ENCODE measurements around the gene ZCCHC14. TPM values are rescaled to one million over a fixed set of nuclear protein-coding genes. Genes with fewer than 3 reads are reported as not detected.

The ZCCHC14 gene
- total and polyA plus RNA-seq, 2 experiments from 2014 or later, result 4.3 to 14.5 TPM

DNA sequence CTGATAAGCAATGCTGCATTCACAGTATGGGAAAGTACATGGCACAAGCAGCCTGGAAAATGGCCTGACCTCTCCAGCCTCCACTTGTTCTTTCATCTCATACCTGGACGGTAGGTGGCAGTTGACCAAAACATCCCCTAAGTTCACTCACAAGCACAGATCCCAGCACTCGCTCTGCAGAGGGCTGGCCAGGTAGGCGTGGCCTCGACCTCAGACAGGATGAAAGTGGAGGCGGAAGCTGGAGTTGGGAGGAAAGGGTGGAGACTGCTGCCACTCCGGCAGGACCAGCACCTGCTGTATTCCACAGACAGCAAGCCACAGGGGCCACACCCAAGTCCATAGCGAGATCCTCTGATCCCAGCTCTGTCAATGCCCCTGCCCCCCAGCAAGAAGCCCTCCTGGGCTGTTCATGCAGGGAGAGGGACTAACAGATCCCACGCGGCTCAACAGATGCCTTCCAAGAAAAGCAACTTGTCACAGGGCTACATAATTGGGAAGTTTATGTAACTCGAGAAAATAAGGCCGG is 31.3 kb downstream of the ZCCHC14 start:
- peaks cover 35% of the 10 kb centered on the region for H3K4me1 ChIP-seq (ENCODE audit: insufficient read depth)

DNA sequence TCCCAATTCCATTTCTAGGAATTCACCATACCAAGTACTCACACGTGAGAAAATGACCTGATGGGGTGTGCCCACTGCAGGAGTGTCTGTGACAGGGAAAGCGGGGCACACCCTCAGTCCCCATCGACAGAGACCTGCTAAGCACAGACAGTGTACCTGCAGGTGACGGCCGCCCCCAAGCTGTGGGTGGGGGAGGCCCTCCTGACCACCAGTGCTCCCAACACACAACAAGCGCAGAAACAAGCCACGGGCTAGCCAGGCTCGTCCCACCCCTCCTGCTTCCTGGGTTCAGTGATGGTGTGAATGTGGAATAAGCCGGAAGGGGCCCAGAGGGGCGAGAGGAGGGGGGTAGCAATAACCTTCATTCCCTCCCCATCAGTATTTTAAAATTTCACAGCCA is 31.9 kb downstream of the ZCCHC14 start:
- WGBS (ENCODE audit: low lambda C conversion rate, missing lambda C conversion rate), result 79% methylated on average over 10 of the region's 10 CpGs

More for the DNA sequence above, 31.3 kb downstream of the ZCCHC14 start:
- H3K27ac ChIP-seq, result peak overlapping the region; percentile 69
- TF ChIP-seq EZH2phosphoT487 (IDR thresholded peaks at IDR 0.05; ENCODE audit: low read depth, severe bottlenecking, unreplicated experiment) (no peak), EZH2 (IDR thresholded peaks at IDR 0.05; ENCODE audit: borderline replicate concordance) (no peak)
- TF ChIP-seq, protein P1, sequence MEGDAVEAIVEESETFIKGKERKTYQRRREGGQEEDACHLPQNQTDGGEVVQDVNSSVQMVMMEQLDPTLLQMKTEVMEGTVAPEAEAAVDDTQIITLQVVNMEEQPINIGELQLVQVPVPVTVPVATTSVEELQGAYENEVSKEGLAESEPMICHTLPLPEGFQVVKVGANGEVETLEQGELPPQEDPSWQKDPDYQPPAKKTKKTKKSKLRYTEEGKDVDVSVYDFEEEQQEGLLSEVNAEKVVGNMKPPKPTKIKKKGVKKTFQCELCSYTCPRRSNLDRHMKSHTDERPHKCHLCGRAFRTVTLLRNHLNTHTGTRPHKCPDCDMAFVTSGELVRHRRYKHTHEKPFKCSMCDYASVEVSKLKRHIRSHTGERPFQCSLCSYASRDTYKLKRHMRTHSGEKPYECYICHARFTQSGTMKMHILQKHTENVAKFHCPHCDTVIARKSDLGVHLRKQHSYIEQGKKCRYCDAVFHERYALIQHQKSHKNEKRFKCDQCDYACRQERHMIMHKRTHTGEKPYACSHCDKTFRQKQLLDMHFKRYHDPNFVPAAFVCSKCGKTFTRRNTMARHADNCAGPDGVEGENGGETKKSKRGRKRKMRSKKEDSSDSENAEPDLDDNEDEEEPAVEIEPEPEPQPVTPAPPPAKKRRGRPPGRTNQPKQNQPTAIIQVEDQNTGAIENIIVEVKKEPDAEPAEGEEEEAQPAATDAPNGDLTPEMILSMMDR (IDR thresholded peaks at IDR 0.05; ENCODE audit: poor library complexity), result peak; percentile 60
- H4K20me1 ChIP-seq (ENCODE audit: insufficient read depth, poor library complexity, severe bottlenecking), result peaks cover 12% of the 10 kb centered on the region
- no peak overlapping the region for H3K4me3 ChIP-seq
- peak; percentile 95 for DNase-seq (ENCODE audit: low spot score)
- no peaks in the 10 kb centered on the region for H3K36me3 ChIP-seq (replicated peaks; ENCODE audit: insufficient read depth, low read depth)
- H3K9me2 ChIP-seq (replicated peaks; ENCODE audit: insufficient read depth), result no peaks in the 10 kb centered on the region
- H2AFZ ChIP-seq, result no peak overlapping the region
- 25% methylated on average over 11 of the region's 11 CpGs for WGBS (ENCODE audit: low lambda C conversion rate, missing lambda C conversion rate)
- no peaks in the 10 kb centered on the region for H3K9me3 ChIP-seq (ENCODE audit: low read depth)
- H3K79me2 ChIP-seq, result peaks cover 52% of the 10 kb centered on the region
- H3K4me2 ChIP-seq, result peak overlapping the region; percentile 73
- H3K27me3 ChIP-seq, result no peaks in the 10 kb centered on the region

DNA sequence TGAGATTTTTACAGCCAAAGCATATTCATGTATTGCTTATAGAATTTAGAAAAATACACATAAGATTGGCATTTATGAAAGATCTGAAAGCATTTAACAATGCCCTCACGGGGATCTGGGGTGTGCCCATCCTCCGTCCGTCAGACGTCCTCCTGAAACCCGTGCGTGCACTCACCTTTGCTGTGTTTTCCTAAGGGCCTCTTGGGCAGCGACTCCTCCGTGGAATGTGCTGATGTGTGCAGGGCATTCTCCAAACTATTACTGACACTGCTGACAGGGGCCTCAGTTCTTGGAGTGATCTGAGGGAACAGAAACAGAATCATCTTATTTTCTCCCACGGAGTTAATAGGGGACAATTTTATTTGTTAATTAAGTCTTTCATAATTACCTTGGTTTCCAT is 33.0 kb downstream of the ZCCHC14 start:
- no peak overlapping the region for H2AFZ ChIP-seq
- H3K9me2 ChIP-seq (replicated peaks; ENCODE audit: insufficient read depth), result no peaks in the 10 kb centered on the region
- DNase-seq (ENCODE audit: low spot score), result no peak
- no peaks in the 10 kb centered on the region for H3K27me3 ChIP-seq
- H3K4me3 ChIP-seq, result no peak overlapping the region
- peaks cover 53% of the 10 kb centered on the region for H3K79me2 ChIP-seq
- no peaks in the 10 kb centered on the region for H3K36me3 ChIP-seq (replicated peaks; ENCODE audit: insufficient read depth, low read depth)
- peaks cover 12% of the 10 kb centered on the region for H4K20me1 ChIP-seq (ENCODE audit: insufficient read depth, poor library complexity, severe bottlenecking)
- no peak overlapping the region for H3K4me2 ChIP-seq
- TF ChIP-seq EZH2 (IDR thresholded peaks at IDR 0.05; ENCODE audit: borderline replicate concordance) (no peak), EZH2phosphoT487 (IDR thresholded peaks at IDR 0.05; ENCODE audit: low read depth, severe bottlenecking, unreplicated experiment) (no peak)
- TF ChIP-seq, protein P1 (IDR thresholded peaks at IDR 0.05; ENCODE audit: poor library complexity), result no peak
- peaks cover 18% of the 10 kb centered on the region for H3K4me1 ChIP-seq (ENCODE audit: insufficient read depth)
- no peak overlapping the region for H3K27ac ChIP-seq
- no peaks in the 10 kb centered on the region for H3K9me3 ChIP-seq (ENCODE audit: low read depth)
- WGBS (ENCODE audit: low lambda C conversion rate, missing lambda C conversion rate), result 81% methylated on average over 9 of the region's 9 CpGs

More for the DNA sequence above, 31.9 kb downstream of the ZCCHC14 start:
- Histone ChIP-seq H4K20me1 (ENCODE audit: insufficient read depth, poor library complexity, severe bottlenecking) (peaks cover 12% of the 10 kb centered on the region), H3K36me3 (replicated peaks; ENCODE audit: insufficient read depth, low read depth) (no peaks in the 10 kb centered on the region), H3K4me3 (no peak overlapping the region), H3K4me1 (ENCODE audit: insufficient read depth) (peaks cover 29% of the 10 kb centered on the region), H3K4me2 (no peak overlapping the region), H3K9me3 (ENCODE audit: low read depth) (no peaks in the 10 kb centered on the region), H3K9me2 (replicated peaks; ENCODE audit: insufficient read depth) (no peaks in the 10 kb centered on the region), H3K79me2 (peaks cover 48% of the 10 kb centered on the region), H2AFZ (no peak overlapping the region), H3K27me3 (no peaks in the 10 kb centered on the region), H3K27ac (no peak overlapping the region)
- no peak for TF ChIP-seq EZH2phosphoT487 (IDR thresholded peaks at IDR 0.05; ENCODE audit: low read depth, severe bottlenecking, unreplicated experiment)
- TF ChIP-seq EZH2 (IDR thresholded peaks at IDR 0.05; ENCODE audit: borderline replicate concordance), result no peak
- TF ChIP-seq, protein P1 (IDR thresholded peaks at IDR 0.05; ENCODE audit: poor library complexity), result no peak
- DNase-seq (ENCODE audit: low spot score), result no peak

Measured in hepatocyte (in vitro differentiated cells).